Ovary (tissue), 3 donors: Measurements from ENCODE around the gene STK32A.

Source experiments
- CTCF ChIP-seq, 3 donors: fragments of 450-650 bp in 2 of 3; fragments of 200-600 bp in 1 of 3; IDR thresholded peaks; one replicate each; pipeline versions ENCODE4 v1.5.1 to v1.8.0; 2016 to 2022; ENCODE audit warnings: antibody characterized with exemption in 3 of 3, mild to moderate bottlenecking in 1 of 3
- EP300 ChIP-seq: sonication (generic); formaldehyde crosslinking; IDR thresholded peaks from one replicate; pipeline ENCODE4 v1.6.1; 2017; ENCODE audit warnings: antibody characterized with exemption
- donor health status: DM: no; HTN: no; CAD: no.

GRCh38 chr5:147432323-147432722 is 197.5 kb downstream of the STK32A start:
- TF ChIP-seq CTCF (IDR thresholded peaks at IDR 0.05) (no peak), EP300 (no peak)
